Activated effector memory CD4-positive, alpha-beta T cell treated with Interleukin-2 at 50 U/mL for 16 hours (primary cell): ENCODE data around the gene EEF1AKMT2.

Source experiments
- DNase-seq: peaks from one replicate; pipeline ENCODE4 v3.0.0-alpha.2; 2020

Gene EEF1AKMT2

DNA sequence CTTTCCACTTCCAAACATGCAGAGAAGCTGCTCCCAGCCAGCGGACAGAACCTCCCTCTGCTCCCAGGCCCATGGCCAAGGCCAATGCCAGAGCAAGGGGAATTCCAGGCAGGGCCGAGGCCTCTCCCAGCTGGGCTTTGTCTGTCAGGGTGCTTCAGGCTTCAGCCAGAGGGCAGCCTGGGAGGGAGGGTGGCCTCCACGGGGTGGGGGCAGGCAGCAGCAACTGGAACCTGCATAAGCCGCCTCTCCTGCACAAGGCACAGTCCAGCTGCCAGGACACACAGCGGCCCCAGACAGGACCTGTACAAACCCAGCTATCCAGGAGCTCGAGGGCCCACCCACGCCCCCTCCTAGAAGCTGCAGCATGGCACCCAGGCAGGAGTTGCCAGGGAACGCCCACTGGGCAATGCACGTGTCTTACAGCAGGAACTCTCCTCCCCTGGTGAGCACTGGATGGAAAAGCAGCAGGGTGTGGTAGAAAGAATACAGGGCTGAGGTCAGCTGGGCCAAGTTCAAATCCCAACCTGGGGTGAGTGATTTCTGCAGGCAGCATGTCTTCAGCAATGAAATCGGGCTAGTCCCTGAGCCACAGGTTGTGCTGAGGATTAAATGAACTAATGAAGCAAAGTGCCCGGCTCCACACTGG, 55.1 kb downstream of the EEF1AKMT2 start:
- DNase-seq = no peak

DNA sequence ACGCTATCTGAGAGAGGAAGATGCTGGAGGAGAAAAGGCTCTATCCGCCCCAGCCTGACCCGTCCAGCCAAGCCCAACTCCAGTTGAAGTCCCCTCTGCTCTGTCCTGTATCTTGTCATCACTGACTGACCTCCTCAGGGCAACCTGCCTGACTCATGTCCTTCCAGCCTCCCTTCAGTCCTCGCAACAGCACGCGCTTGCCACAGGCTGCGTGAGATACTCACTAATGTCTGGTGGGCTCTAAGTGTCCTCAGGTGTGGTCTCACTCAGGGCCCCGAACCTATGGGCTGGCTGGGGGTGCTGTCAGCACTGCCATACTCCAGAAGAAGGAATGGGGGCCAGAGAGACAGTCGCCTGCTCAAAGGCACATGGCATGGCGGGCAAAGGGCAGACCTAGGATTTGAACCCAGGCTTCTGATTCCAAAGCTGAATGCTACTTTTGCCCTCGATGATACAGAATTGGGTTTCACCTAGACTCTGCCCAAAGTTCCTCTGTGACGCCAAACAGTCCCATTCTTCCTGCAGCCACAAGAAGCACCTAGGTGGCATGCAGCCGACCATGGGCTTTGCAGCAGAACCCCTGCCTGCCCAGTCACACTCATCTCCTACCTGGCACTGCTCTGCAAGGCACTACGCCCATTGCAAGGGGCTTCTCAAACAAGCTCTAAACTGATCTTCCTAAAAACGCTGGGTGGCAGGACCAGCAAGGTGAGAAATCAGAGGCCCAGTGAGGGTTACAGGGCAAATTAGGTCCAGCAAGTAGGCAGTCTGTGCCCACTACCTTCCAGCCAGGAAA, 56.0 kb downstream of the EEF1AKMT2 start:
- no peak for DNase-seq

DNA sequence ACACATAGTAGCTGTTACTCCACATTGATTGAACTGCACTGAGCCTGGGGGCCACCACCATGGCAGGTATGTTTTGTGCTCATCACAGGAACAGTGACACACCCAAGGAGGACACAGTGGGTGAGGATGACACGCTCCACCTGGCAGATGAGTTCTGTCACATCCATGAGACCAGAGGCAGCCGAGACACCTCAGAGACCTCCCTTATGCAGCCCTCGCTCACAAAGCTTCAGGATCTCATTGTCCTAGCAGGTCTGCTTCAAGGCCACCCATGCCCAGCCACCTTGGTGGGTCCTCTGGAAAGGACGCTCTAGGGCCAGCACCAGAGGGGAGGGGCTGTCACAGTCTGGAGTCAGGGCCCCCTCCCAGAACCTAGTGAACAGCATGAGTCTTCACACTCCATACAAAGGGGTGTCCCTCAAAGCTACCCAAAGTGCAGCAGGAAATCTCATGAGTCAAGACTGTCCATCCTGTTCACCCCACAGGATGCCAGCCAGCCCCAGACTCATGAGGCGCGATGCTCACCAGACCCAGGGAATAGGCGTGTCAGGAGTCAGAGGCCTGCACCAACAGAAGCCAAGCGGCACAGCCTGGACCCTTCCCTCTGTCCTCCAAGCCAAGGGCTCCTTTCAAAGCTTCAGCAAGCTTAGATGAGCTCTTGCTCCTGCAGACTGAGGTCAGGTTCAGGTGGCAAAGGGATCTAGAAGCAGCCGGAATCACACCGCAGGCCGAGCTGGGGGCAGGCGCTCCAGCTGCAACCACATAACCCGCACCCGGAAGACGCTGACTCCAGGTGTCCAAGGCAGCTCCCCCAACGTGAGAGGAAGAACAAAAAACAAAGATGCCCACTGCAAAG, 57.1 kb downstream of the EEF1AKMT2 start:
- peak; percentile 36 for DNase-seq

DNA sequence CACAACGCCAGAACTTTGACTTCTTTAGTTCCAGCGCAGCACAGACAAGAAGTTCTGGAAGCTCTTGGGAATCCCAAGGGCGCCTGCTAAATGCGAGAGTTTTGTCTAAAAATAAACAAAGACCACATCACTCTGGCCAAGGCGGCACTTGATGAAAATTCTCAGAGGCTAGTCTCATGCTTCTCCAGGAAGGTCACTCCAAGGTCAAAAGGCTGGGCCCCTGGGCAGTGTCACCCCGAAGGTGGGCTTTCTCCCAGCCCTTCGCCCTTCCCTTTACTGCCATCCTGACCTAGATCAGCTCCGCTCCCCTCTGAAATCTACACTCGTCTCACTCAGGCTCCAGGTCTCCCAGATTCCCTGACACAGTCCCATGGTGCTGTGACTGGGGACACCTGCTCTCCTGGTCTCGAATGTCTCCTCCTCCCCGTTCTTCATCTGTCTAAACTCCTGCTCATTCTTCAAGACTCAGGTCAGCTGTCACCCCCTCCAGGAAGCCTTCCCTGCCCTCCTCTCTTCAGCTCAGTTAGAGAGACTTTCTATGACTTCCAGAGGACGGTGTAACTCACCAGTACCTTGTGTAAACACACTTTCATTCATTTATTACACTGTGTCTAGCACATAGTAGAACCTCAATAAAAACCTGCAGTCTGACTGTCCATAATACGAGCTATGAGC, 58.0 kb downstream of the EEF1AKMT2 start:
- DNase-seq = no peak

DNA sequence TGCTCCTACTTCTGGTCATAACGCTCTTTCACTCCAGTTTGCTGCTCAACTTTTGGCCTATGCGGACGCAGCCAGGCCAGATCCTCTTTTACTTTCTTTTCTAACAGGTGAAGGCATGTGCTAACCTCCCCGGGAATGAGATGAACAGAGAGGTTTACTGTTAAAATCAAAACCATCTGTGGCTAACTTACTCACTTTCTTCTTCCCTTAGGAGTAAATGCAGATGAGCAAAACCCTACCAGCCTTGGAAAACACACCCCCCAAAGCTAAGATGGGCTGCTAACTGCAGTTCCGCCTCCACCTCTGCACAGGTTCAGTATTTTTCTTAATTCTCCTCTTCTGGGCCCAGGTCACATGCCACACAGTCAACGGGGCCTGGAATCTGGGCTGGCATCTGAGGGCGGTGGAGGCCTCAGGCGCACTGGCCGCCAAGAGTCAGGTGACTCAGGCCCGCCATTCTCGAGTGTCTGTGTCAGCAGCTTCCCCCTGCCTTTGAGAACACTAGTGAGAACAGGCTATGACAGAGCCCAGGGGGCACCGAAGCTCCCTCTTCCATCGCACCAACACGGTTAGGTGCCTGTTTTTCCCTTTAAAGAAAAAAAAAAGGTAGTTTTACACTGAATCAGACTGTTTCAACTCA, 58.6 kb downstream of the EEF1AKMT2 start:
- peak; percentile 44 for DNase-seq

DNA sequence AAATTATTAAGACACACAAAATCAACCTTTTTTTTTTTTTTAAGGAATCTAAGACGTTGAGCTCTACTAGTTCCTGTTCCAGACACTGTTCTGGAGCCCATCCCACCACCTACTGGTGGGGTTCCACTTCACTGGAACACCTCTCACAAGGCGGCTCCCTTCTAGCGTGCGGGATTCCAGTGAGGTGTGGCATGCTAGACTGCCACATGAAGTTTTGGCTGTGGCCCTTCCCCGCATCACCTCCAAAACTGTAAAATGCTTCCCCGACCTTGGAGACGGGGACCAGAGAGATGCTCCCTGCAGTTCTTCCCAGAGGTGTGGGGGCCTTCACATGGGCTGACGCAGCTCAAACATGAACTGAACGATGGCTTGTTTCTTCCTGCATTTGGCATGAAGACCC, 60.1 kb downstream of the EEF1AKMT2 start:
- no peak for DNase-seq

DNA sequence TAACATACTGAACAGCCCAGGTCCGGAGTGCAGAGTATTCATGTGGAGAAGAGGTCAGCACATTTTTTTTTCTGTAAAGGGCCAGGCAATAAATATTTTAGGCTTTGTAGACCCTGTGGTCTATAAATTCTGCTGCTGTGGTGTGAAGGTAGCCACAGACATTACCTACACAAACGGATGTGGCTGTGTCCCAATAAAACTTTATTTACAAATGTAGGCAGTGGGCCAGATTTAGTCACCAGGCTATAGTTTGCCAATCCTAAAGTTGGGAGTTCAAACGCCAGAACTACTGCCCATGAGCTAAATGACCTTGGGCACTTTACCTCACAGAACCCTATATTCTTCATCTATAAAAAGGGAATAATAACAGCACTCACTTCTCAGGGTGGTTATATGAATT, 60.9 kb downstream of the EEF1AKMT2 start:
- no peak for DNase-seq

DNA sequence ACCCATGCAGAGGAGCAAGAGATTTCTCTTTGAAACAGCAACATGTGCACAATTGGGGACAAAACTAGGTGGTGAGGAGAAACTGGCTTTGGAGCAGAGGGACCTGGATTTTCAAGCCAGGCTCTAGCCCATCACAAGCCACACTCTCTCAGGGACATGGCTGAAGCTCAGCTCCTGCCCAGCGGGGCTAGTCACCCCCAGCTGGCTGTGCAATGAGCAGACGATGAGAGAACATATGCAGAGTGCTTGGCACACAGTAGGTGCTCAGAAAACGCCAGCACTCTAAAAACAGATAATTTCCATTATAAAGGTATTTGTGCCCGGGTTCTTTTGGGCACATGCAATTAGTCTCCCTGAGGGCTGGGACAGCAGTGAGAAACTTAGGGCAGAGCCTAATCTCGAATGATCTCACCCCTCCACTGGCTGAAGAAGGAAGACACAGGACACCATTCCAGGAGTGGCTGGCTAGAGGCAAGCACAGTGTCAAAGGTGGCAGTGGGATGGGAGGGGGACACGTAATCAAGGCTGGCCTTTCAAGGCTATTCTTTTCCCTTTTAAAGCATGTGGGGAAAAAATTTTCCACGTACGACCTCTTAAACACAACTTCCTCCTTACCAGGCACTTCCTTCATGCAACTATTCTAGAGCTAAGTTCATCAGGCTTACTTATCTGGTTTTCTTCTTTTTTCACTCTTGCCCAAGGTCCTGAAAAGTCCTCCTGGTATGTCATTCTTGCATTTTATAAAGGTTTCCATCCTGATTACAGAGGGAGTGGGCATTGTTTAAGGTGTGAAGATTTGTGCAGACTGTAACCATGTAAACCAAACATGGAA, 62.6 kb downstream of the EEF1AKMT2 start:
- DNase-seq = no peak

DNA sequence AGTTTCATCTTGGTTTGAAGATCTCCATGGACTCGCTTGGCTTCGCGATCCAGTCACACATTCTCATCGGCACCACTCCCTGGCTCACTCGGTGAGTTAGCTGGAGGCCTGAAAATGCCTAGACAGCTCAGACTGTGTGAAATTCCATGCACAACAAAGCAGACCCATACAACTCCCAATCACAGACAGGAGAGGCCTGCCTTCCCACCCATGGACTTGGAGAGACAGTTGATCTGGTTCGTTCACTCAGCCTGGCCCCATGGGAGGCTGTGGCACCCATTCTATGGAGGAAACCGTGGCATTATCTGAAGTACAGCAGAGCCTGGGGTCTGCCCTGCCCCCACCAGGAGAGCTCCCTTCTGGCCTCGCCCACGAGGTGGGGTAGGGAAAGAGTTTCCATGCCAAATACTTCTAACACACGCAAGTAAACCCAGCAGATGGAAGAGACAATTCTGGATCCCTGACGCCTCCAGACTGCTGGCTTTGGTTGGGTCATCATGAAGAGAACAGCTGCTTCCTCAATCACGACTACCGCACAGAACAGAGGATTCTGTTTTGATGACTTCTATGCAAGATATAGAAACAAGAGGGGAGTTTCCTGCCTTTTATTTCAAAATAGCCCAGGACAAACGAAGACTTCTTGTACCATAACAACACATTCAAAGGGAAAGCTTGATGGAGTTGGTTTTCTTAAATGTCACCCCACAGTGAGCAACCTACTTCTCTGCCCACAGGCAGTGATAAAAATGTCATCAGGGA, 63.4 kb downstream of the EEF1AKMT2 start:
- no peak for DNase-seq

DNA sequence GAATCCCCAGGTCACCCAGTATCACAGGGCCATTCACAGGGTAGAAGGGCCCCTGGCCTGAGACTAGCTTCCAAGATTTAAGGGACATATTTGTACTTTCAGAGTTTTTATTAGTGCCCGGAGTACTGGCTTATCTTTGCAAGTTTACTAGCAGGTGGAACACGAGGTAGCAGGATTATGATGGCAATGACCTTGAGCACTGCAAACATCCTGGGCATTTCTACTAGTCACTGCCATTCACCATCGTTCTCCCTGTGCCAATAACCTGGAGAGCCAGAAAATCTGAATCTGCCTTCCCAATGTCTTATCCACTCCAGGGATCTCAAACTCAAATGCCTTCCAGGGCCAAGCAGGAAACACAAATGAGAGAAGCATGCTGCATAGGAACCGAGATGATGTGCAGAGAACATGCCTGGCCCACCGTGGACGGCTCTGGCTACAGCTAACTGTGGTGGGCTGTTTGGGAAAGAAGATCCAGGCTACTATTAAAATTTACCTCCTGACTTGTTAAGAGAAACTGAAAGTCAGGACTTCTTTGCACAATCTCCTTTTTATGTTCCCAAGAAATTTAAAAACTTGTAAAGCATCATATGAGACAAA, 64.2 kb downstream of the EEF1AKMT2 start:
- no peak for DNase-seq

DNA sequence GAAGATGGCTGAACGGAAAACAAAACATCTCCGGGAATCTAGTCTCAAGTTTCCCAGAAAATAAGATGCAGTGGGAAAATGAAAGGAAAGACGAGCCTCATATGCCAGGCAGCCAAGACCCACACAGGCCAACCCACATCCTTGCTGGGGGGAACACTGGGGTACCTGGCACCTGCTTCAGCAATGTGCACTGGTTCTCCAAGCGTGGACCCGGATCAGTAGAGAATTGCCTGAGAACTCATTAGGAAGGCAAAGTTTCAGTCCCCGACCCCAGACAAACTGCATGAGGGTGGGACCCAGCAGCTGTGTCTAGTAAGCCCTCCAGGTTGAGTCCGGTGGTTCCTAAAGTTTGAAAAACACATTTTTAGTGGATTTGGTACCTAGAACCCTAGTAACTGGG, 65.9 kb downstream of the EEF1AKMT2 start:
- DNase-seq = no peak

DNA sequence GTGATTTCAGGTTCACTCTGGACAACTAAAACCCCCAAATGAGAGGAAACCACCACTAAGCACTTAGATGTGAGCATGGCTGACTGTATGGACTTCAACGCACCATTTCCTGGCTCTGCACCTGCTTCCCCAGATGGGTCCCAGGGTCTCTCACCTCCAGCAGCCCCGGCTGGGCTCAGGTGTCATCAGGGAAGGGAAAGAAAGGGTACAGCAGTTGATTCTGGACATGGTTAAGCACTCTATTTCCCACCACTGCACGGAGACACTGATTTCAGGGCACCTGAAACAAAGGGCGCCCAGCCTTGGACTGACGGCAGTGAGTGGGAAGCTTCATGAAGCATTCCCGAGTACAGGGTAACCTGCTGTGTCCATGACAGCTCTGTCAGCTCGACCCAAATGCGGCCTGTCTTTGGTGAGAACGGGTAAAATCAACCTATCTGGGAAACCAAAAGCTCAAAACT, 66.5 kb downstream of the EEF1AKMT2 start:
- DNase-seq = no peak

DNA sequence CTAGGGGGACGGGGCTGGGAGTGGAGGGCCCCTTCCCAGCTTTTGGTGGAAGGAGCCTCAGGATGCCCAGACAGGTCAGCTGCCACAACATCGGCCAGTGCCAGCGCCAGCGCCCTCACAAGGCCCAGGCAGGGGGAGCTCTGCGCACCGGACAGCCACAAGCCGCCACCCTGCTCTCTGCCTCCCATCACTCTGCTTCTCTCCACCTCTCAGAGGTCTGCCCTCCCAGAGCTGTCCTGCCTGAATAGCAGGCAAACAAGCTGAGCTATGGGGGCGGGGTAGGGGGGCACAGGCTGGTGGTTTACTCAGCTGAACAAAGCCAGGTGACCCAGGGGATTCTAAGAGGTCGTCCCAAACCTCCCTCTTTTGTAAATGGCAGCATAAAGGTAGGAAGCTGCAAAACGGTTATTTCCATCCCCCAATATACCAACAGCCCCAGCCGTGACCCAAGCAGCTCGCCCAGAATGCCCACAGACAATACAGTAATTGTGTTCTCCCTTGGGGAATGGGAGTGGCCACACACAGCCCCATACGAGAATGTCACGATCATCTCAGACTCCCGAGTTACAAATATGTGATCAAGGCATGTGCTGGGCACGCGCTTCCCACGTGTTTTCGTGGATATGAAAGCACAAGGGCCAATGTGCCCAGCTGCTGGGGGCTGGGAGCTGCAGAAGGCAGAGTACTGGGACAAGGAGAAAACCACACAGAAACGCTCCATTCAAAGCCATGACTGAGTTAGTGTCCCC, 67.2 kb downstream of the EEF1AKMT2 start:
- DNase-seq = no peak

DNA sequence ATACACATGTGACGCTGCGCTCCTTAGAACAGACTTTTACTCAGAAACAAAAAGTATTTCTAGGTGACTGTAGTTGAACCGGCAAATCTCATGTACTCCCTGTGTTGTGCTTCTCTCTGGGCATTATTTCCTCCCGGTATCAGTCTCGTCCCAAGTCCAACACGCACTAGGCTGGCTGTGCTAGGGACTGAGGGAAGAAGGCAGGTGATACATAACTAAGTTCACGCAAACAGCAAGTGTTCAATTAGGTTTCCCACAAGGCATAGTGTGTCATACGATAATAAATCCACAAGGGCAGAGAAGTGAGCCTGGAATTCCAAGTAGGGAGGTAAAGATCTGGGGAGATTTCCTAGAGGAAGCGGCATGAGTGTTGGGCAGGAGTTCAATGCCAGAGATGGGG, 67.9 kb downstream of the EEF1AKMT2 start:
- no peak for DNase-seq

DNA sequence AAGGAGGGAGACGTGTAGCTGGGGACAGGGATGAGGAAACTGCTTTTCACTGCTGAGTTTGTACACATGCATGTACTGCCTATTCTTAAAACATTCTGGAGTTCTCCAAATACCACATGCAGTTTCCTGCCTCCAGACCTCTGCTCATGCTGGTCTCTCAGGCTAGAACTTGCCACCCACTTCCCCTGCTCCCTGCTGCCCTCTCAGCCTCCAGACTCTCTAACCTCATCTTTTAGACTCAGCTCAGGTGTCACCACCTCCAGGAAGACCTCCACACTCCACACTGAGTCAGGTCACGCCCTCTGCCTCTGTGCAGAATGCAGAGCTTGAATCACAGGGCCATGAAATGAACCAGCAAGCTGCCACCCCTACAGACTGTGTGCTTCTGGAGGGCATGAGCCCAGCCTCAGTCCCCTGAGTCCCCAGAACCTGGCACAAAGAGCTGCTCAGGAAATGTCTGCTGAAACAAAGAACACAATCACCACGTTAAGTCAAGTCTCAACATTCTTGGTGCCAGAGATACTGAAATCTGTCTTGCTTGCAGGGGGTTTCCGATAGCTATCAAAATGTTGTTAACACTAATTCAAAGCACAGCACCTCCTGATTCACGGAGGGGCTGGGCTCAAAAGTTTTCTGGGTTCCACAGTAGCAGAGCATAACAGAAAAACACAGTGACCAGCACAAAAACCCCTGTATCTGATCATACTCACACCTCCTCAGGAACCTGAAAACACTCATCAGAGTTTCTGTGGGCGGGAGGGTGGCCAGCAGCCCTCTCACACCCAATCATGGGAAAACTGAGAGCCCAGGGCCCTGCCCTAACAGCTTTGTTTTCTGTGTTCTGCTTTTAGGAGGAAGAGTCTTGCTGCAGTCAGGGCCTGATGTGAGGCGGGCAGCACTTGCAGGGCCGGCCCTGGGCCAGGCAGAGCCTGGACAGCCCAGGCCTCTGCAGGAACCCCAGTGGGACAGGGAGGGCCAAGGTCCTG, 68.6 kb downstream of the EEF1AKMT2 start:
- no peak for DNase-seq

DNA sequence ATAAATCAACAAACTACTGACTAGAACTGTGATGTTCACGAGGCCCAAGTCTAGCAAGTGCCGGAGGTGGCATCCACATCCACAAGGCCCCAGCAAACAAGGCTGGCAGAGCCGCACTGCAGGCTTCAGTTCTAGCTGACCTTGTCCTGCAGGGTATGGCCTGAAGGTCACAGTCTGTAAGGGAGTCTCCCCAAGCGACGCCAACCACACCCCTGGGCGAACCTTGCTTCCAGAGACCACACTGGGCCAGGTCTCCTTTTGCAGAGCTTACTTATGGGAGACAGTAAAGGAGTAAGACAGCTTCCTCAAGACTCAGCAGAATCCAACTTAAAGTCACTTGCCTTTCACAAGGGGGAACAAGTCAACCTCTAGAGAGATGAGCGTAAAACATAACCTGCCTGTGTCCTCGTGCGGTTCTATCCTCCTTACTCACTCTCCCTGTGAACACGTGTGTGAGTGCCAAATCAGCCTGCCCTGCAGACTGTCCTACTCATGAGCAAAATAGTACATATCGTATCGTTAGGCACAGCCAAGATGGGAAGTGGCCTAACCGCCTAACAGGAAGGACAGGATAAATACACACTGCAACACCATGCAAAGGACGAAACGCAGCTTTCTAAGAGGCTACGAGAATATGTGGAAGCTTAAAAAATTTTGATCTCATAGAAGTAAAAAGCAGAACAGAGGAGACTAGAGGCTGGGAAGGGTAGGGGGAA, 70.2 kb downstream of the EEF1AKMT2 start:
- DNase-seq = no peak

DNA sequence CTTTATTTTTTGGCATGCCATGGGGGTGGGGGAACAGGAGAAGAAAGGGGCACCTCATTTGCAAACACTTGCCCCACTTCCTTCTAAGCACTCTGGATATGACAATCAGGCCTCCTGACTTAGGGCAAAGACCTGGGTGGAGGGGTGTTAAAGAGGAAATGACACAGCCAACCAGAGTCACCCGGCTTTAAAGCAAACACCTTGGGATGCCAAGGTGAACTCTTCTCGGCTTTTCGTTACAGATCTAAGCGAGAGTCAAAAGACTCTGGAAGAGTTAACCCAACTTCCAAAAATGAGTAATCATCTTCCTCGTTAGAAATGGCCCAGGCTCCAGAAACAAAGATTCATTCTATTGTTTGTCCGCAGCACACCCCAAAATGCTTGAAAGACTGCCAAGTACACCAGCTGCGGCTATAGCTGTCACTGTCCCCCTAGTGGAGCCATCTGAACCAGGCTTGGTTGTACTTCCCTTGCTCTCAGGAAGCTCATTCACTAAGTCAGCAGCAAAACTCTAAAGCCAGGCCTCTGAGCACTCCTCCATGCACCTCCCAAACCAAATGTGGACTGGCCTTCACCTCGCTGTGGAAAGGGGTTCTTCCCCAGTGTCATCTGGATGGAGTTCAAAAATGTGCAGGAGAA, 72.4 kb downstream of the EEF1AKMT2 start:
- DNase-seq = peak; percentile 64
